BJ (cell line): ENCODE measurements around the gene DYNLT2. TPM values are rescaled to one million over a fixed set of nuclear protein-coding genes. Genes with fewer than 3 reads are reported as not detected.
"Not testable (repeated sequence)": the region's sequence is repeated elsewhere in the genome, so short reads cannot be mapped to it uniquely, and the experiment has no call there.

Experiments
- CTCF ChIA-PET: fragments of 350-600 bp; formaldehyde crosslinking; extraction: SDS; loops from one replicate; lab custom pipeline; 2021; ENCODE audit warnings: antibody characterized with exemption, inconsistent platforms; lab: Yijun Ruan, JAX
- POLR2A ChIA-PET: fragments of 300-600 bp; sonication (Branson Sonifier 250); formaldehyde crosslinking; extraction: SDS; loops from one replicate; lab custom pipeline; 2021; ENCODE audit warnings: antibody characterized with exemption; lab: Charles Lee
- DNase-seq: peaks from one replicate; pipeline ENCODE4 v3.0.0-alpha.2; 2011; ENCODE audit warnings: low read depth
- H3K27me3 ChIP-seq: 2 replicates; pipeline ENCODE4 v1.6.0; 2011; ENCODE audit warnings: low read length; ENCODE audit not compliant: control insufficient read depth, insufficient read depth
- H3K36me3 ChIP-seq: 2 replicates; pipeline ENCODE4 v1.5.1; 2011; ENCODE audit warnings: low read length; ENCODE audit not compliant: control insufficient read depth, insufficient read depth
- H3K4me3 ChIP-seq: 2 replicates; pipeline ENCODE4 v1.5.1; 2011; ENCODE audit warnings: low read depth, mild to moderate bottlenecking, control low read depth, low read length
- polyA plus RNA-seq: library from polyadenylated mRNA; depleted of rRNA; stranded (reverse); fragments of >200 nt; gene quantifications from 2 replicates; pipeline ENCODE4 v1.2.3, GENCODE V29; 2011
- TF ChIP-seq, protein P1 (sequence below): IDR thresholded peaks from 2 replicates; pipeline ENCODE4 v1.5.1; 2011; ENCODE audit warnings: low read depth, mild to moderate bottlenecking, control low read depth, inconsistent platforms, low read length, moderate library complexity; ENCODE audit not compliant: insufficient read depth

The DYNLT2 gene
- polyA plus RNA-seq, 1 experiment = 0.32 TPM

DNA sequence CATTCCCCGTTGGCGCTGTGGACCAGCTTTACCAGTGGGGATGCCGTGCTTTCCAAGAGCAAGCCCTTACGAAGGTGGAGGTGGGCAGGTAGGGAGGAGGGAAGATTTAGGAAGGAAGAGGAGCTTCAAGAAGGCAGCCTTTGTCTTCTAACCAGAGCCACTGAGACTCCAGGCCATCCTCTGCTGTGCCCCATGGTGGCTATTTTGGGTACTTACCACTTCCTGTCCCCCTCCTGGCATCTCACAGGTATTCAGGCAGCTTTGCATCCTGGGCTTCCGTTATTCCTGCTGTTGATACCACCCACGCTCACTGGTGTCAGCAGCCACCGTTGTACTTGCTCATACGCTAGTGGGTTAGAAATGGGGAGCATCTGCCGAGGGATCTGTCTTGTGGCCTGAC, 23.0 kb upstream of the DYNLT2 start:
- ChIA-PET CTCF (no interaction called here), POLR2A (no interaction called here)
- Histone ChIP-seq H3K4me3 (no peak overlapping the region), H3K27me3 (no peaks in the 10 kb centered on the region), H3K36me3 (peaks cover 5% of the 10 kb centered on the region)
- TF ChIP-seq, protein P1, sequence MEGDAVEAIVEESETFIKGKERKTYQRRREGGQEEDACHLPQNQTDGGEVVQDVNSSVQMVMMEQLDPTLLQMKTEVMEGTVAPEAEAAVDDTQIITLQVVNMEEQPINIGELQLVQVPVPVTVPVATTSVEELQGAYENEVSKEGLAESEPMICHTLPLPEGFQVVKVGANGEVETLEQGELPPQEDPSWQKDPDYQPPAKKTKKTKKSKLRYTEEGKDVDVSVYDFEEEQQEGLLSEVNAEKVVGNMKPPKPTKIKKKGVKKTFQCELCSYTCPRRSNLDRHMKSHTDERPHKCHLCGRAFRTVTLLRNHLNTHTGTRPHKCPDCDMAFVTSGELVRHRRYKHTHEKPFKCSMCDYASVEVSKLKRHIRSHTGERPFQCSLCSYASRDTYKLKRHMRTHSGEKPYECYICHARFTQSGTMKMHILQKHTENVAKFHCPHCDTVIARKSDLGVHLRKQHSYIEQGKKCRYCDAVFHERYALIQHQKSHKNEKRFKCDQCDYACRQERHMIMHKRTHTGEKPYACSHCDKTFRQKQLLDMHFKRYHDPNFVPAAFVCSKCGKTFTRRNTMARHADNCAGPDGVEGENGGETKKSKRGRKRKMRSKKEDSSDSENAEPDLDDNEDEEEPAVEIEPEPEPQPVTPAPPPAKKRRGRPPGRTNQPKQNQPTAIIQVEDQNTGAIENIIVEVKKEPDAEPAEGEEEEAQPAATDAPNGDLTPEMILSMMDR = no peak
- no peak for DNase-seq

DNA sequence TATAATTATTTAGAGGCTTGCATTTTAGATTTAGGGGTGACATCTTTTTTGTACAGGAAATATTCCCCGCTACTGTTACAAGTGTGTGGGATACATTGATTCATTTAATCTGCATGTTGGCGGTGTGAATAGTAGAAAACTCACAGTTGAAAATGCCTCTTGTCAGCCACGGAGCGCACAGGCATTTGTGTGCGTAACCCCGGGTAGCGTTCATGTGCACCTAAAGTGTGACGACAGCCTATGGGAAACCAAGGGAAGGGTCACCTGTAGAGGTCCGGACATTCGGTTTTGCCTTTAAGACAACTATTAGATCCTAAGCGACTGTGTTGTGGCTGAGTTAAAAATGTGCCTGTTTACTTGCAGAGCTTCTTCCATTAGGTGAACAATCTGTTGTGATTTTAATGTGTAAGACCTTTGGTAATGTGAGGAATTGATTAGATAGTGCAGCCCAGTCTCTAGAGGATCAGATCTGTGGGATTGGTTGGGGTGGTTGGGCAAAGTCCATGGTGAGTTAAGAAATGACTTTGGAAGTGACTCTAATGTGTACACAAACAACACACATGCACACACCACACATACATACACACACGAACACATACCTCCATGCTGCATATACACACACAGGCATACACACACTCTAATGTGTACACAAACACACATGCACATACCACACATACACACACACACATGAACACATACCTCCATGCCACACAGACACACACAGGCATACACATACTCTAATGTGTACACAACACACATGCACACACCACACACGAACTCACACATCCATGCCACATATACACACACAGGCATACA, 15.8 kb upstream of the DYNLT2 start:
- DNase-seq = no peak
- TF ChIP-seq, protein P1 = no peak
- peaks cover 5% of the 10 kb centered on the region for H3K36me3 ChIP-seq
- ChIA-PET POLR2A (no interaction called here), CTCF (interaction anchor here (1.1 kb wide), 1 partner anchor 24 kb away, joined by 6 read pairs; no protein-coding TSS in a partner anchor)
- no peaks in the 10 kb centered on the region for H3K27me3 ChIP-seq
- H3K4me3 ChIP-seq = no peak overlapping the region

DNA sequence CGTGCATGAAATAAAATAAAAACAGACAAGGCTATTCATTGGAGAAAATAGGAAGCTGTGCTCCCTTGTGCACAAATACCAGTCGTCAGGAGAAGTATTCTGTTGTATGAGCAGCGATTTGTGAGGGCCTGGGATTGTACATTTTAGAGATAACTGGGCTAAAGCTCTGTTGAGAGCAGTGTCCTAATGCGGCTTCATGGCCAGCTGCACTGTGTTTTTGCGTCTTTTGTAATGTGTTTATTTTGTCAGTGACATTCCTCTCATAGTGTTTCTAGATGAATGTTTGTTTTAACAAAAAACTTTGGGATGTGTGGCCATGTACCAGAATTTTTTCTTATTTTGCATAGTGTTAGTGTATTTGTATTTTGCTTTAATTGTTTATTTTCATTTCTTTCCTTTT, 14.9 kb upstream of the DYNLT2 start:
- POLR2A ChIA-PET = no interaction called here
- DNase-seq = no peak
- H3K36me3 ChIP-seq = peaks cover 5% of the 10 kb centered on the region

DNA sequence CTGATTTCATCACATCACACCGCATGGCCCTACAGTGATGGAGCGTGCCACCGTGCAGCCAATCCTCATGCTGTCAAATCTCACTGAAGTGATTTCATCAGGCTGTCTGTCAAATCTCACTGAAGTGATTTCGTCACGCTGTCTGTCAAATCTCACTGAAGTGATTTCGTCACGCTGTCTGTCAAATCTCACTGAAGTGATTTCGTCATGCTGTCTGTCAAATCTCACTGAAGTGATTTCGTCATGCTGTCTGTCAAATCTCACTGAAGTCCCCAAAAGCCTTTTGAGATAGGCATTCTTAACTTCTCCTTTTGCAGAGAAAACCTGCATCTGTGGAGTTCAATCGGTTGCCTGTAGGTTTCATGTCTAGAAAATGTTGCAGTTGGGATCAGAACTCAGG, 14.4 kb upstream of the DYNLT2 start:
- POLR2A ChIA-PET = not testable (repeated sequence)

More for the DNA sequence above, 14.9 kb upstream of the DYNLT2 start:
- Histone ChIP-seq H3K4me3 (no peak overlapping the region), H3K27me3 (no peaks in the 10 kb centered on the region)
- CTCF ChIA-PET = interaction anchor here (1.1 to 1.4 kb wide), 2 partner anchors 11 to 24 kb away, joined by 3 to 6 read pairs; no protein-coding TSS in a partner anchor
- TF ChIP-seq, protein P1 = no peak

GRCh38 chr6:169763881-169764280, 12.5 kb upstream of the DYNLT2 start:
- Histone ChIP-seq H3K36me3 (peaks cover 5% of the 10 kb centered on the region), H3K27me3 (no peaks in the 10 kb centered on the region), H3K4me3 (no peak overlapping the region)
- CTCF ChIA-PET = no interaction called here
- TF ChIP-seq, protein P1 = no peak
- DNase-seq = no peak
- POLR2A ChIA-PET = no interaction called here

More for the DNA sequence above, 14.4 kb upstream of the DYNLT2 start:
- not testable (repeated sequence) for H3K27me3 ChIP-seq, H3K36me3 ChIP-seq, H3K4me3 ChIP-seq, DNase-seq
- CTCF ChIA-PET = interaction anchor here (1.4 kb wide), 1 partner anchor 11 kb away, joined by 3 read pairs; no protein-coding TSS in a partner anchor
